Measurements from ENCODE around the gene NFIC. TPM values are rescaled to one million over a fixed set of nuclear protein-coding genes. Genes with fewer than 3 reads are reported as not detected.

The NFIC gene
- total and polyA plus RNA-seq, 2 of the 4 experiments (the other 2 are of a cell fraction): 21.9 to 32.1 TPM

- no peak overlapping the region for H3K4me2 ChIP-seq (ENCODE audit: low read depth, low read length)
- CTCF ChIA-PET: no interaction called here
- intact Hi-C loops (cut with micrococcal nuclease): no loop called here
- TF ChIP-seq RCOR1 (IDR thresholded peaks at IDR 0.05; ENCODE audit: insufficient replicate concordance, low read length) (no peak), NFE2L2 (IDR thresholded peaks at IDR 0.05; ENCODE audit: low read depth, low read length) (no peak)
- TF ChIP-seq, protein P1, sequence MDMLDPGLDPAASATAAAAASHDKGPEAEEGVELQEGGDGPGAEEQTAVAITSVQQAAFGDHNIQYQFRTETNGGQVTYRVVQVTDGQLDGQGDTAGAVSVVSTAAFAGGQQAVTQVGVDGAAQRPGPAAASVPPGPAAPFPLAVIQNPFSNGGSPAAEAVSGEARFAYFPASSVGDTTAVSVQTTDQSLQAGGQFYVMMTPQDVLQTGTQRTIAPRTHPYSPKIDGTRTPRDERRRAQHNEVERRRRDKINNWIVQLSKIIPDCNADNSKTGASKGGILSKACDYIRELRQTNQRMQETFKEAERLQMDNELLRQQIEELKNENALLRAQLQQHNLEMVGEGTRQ (IDR thresholded peaks at IDR 0.05; ENCODE audit: low read depth, low read length): no peak
- no peak overlapping the region for H2BK120ac ChIP-seq (ENCODE audit: low read depth, low read length)
- no peak overlapping the region for H4K91ac ChIP-seq (ENCODE audit: insufficient read depth, low read depth, low read length)
- H2BK20ac ChIP-seq (ENCODE audit: low read depth, low read length): no peak overlapping the region
- H3K36me3 ChIP-seq (ENCODE audit: control insufficient read depth, insufficient read depth, low read length): peaks cover 8% of the 10 kb centered on the region
- H3K4me1 ChIP-seq (ENCODE audit: control insufficient read depth, insufficient read depth, low read length): peaks cover 36% of the 10 kb centered on the region
- dilution Hi-C loops (cut with HindIII; ENCODE audit: low sequenced_read_pairs, unreplicated experiment): no loop called here
- no peak overlapping the region for H4K8ac ChIP-seq (ENCODE audit: low read depth in 2 of 2, low read length in 2 of 2)
- H3K4me3 ChIP-seq (ENCODE audit: insufficient read depth, low read depth, low read length): no peak overlapping the region
- ATAC-seq (ENCODE audit: low read depth): no peak
- no peak overlapping the region for H3K4ac ChIP-seq (ENCODE audit: low read depth, low read length)
- H3K23ac ChIP-seq (ENCODE audit: low read depth, low read length): peak overlapping the region; percentile 54; the same call in 1 of the 2 replicates
- POLR2A ChIA-PET (ENCODE audit: unreplicated experiment): no interaction called here
- WGBS, 2 experiments (ENCODE audit: extremely low coverage in 2 of 2, insufficient read length in 1 of 2): 94% methylated on average over 4 of the region's 6 CpGs; no CpG with 5 or more reads in 1 of the 2 experiments
- no peak overlapping the region for H2AFZ ChIP-seq (replicated peaks; ENCODE audit: low read length, poor library complexity)
- no peak for DNase-seq
- peak overlapping the region; percentile 33 for H2AK5ac ChIP-seq (ENCODE audit: low read depth, low read length)
- H3K56ac ChIP-seq (ENCODE audit: extremely low read depth, insufficient read depth, low read length): no peak overlapping the region
- in situ Hi-C loops (cut with MboI; ENCODE audit: low sequenced_read_pairs): no loop called here
- no TSS peak for BruUV-seq (replicated peaks)
- no peaks in the 10 kb centered on the region for H3K27me3 ChIP-seq (ENCODE audit: control insufficient read depth, insufficient read depth, low read length)
- H3K9me1 ChIP-seq (ENCODE audit: insufficient read depth, low read length): peaks cover 14% of the 10 kb centered on the region
- 0 out of 2 replicates have a peak overlapping the region, but pooled peaks have one; percentile 16 for H3K27ac ChIP-seq (ENCODE audit: insufficient read depth, low read length)
- H2BK5ac ChIP-seq (ENCODE audit: low read depth, low read length, poor library complexity, severe bottlenecking): no peak overlapping the region
- H3K14ac ChIP-seq (replicated peaks; ENCODE audit: low read depth, low read length): no peak overlapping the region
- peaks cover 90% of the 10 kb centered on the region for H4K20me1 ChIP-seq (ENCODE audit: insufficient read depth, low read length)
- H2AK9ac ChIP-seq (replicated peaks; ENCODE audit: low read depth, low read length, poor library complexity): no peak overlapping the region
- H2BK15ac ChIP-seq (ENCODE audit: low read depth, low read length): no peak overlapping the region
- peaks cover 0 to 67% of the 10 kb centered on the region in 2 experiments; a peak in 2 of 4 replicates for H3K79me1 ChIP-seq (ENCODE audit: low read depth in 1 of 2, low read length in 2 of 2)
- H3K9ac ChIP-seq (ENCODE audit: low read depth, low read length): no peak overlapping the region
- no peak overlapping the region for H4K5ac ChIP-seq (ENCODE audit: low read depth, low read length)
- no peaks in the 10 kb centered on the region for H3K9me3 ChIP-seq (ENCODE audit: control insufficient read depth, insufficient read depth, low read length)
- no peak overlapping the region for H3K18ac ChIP-seq (ENCODE audit: low read depth, low read length)
These were observed 7.6 kb downstream of the NFIC start for GRCh38 chr19:3373971-3374368.
